CD8-positive, alpha-beta memory T cell (primary cell): ENCODE measurements around the gene REEP1. TPM values are rescaled to one million over a fixed set of nuclear protein-coding genes. Genes with fewer than 3 reads are reported as not detected.

ENCODE experiments used
- CTCF ChIA-PET: fragments of 350-600 bp; sonication (Branson Sonifier 250); formaldehyde crosslinking; loops from one replicate; lab custom pipeline; 2021; ENCODE audit warnings: antibody characterized with exemption; lab: Charles Lee
- POLR2A ChIA-PET: fragments of 350-600 bp; sonication (Branson Sonifier 250); formaldehyde crosslinking; loops from one replicate; lab custom pipeline; 2021; ENCODE audit warnings: antibody characterized with exemption; lab: Charles Lee
- DNase-seq, 5 donors: peaks; one replicate each; pipeline versions ENCODE4 v3.0.0 to v3.0.0-alpha.2; 2020 to 2022; ENCODE audit warnings: mixed read lengths in 1 of 5
- H3K27ac ChIP-seq: one replicate; pipeline ENCODE4 v1.7.0; 2013; ENCODE audit warnings: low read depth, mild to moderate bottlenecking, low read length, moderate library complexity
- H3K27me3 ChIP-seq: 2 replicates; pipeline ENCODE4 v1.7.0; 2013; ENCODE audit warnings: low read length, mild to moderate bottlenecking; ENCODE audit not compliant: insufficient read depth, poor library complexity, severe bottlenecking
- H3K36me3 ChIP-seq: 2 replicates; pipeline ENCODE4 v1.7.0; 2013; ENCODE audit warnings: mild to moderate bottlenecking, low read length, moderate library complexity; ENCODE audit not compliant: insufficient read depth
- H3K4me1 ChIP-seq: 2 replicates; pipeline ENCODE4 v1.7.0; 2013; ENCODE audit warnings: mild to moderate bottlenecking, low read length, moderate library complexity; ENCODE audit not compliant: insufficient read depth
- H3K4me3 ChIP-seq: 2 replicates; pipeline ENCODE4 v1.7.0; 2013; ENCODE audit warnings: mild to moderate bottlenecking, low read length
- H3K9me3 ChIP-seq: 2 replicates; pipeline ENCODE4 v1.7.0; 2013; ENCODE audit warnings: mild to moderate bottlenecking, low read length
- H3K27ac Mint-ChIP-seq, 8 donors: one replicate each; pipeline ENCODE4 v1.8.0; 2020 to 2021; ENCODE audit warnings: mixed read lengths in 8 of 8, mild to moderate bottlenecking in 6 of 8, inconsistent platforms in 3 of 8, moderate library complexity in 3 of 8
- H3K27me3 Mint-ChIP-seq, 2 donors: one replicate each; pipeline ENCODE4 v1.8.0; 2020 to 2021; ENCODE audit warnings: mixed read lengths in 2 of 2, mild to moderate bottlenecking in 1 of 2, moderate library complexity in 1 of 2
- H3K36me3 Mint-ChIP-seq, 3 donors: one replicate each; pipeline ENCODE4 v1.8.0; 2020 to 2021; ENCODE audit warnings: mixed read lengths in 3 of 3, inconsistent platforms in 1 of 3, mild to moderate bottlenecking in 1 of 3
- H3K4me1 Mint-ChIP-seq, 3 donors: one replicate each; pipeline ENCODE4 v1.8.0; 2020 to 2021; ENCODE audit warnings: mixed read lengths in 3 of 3, inconsistent platforms in 1 of 3, mild to moderate bottlenecking in 1 of 3
- H3K4me3 Mint-ChIP-seq, 7 donors: one replicate each; pipeline ENCODE4 v1.8.0; 2020 to 2021; ENCODE audit warnings: mixed read lengths in 7 of 7, mild to moderate bottlenecking in 6 of 7, moderate library complexity in 4 of 7, inconsistent platforms in 2 of 7
- H3K9me3 Mint-ChIP-seq, 5 donors: one replicate each; pipeline ENCODE4 v1.8.0; 2020 to 2022; ENCODE audit warnings: mixed read lengths in 5 of 5, mild to moderate bottlenecking in 3 of 5, moderate library complexity in 2 of 5, inconsistent platforms in 1 of 5
- polyA plus RNA-seq: library from polyadenylated mRNA; unstranded; fragments of 300-500 nt; fragmentation: Illumina TruSeq; gene quantifications from one replicate; pipeline ENCODE4 v1.2.3, GENCODE V29; 2021
- total RNA-seq, 2 experiments: library from RNA; stranded (reverse); gene quantifications; one replicate each; pipeline ENCODE4 v1.2.3, GENCODE V29; 2021

The REEP1 gene
- total and polyA plus RNA-seq, 3 experiments from 2014 or later = 0.20 to 0.28 TPM; not detected in 1

DNA sequence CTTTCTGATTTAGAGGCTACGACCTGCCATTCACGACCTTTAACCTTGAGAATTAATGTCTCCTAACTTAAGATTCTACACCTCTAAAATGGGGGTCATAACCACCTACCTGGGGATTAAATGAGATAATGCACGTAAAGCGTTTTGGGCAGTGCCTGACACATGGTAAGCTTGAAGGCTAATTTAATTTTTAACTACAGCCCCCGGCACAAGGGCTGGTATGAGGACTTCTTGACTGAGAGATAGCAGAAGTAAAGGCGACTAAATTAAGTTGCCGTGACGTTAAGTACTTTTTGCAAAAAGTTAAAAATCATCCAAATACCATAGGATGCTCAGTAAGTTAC, 137.6 kb downstream of the REEP1 start:
- POLR2A ChIA-PET = interaction anchor here (1.0 kb wide), 1 partner anchor 241 kb away, joined by 4 read pairs; the partner anchor contains the start of gene KDM3A
- H3K4me1 Mint-ChIP-seq = peaks cover 47 to 65% (median 64%) of the 10 kb centered on the region in 3 donors
- CTCF ChIA-PET = no interaction called here
- peak overlapping the region; percentile 93 to 100 (median 99) for H3K4me3 Mint-ChIP-seq
- H3K27me3 Mint-ChIP-seq = no peaks in the 10 kb centered on the region
- peaks cover 0 to 31% (median 2%) of the 10 kb centered on the region in 3 donors for H3K36me3 Mint-ChIP-seq
- Histone ChIP-seq H3K4me3 (peak overlapping the region; percentile 91), H3K36me3 (no peaks in the 10 kb centered on the region), H3K27me3 (no peaks in the 10 kb centered on the region), H3K27ac (peak overlapping the region; percentile 73), H3K4me1 (peaks cover 13% of the 10 kb centered on the region), H3K9me3 (no peaks in the 10 kb centered on the region)
- no peak for DNase-seq
- no peaks in the 10 kb centered on the region for H3K9me3 Mint-ChIP-seq
- peak overlapping the region; percentile 78 to 99 (median 96) for H3K27ac Mint-ChIP-seq

DNA sequence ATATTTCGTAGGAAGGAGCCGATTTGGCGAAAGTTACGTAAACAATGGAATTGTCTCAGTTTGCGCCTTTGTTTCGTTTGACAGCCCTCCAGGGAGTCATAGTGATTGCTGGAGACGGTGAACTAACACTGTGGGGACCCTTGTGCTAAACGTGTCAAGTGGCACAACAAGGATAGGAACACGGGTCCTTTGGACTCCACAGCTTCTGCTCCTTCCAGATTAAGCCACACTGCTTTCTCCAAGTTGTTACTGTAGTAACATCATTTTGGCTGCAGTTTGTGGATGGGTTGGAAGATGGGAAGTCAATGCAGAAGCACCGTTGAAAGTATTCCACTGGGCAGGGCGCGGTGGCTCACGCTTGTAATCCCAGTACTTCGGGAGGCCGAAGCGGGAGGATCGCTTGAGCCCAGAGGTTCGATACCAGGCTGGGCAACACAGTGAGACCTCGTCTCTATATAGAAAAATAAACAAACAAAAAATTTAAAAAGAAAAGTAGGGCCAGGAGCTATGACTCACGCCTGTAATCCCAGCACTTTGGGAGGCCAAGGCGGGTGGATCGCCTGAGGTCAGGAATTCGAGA, 141.5 kb downstream of the REEP1 start:
- peak overlapping the region; percentile 88 to 99 (median 94) for H3K27ac Mint-ChIP-seq
- peaks cover 42% of the 10 kb centered on the region for H3K4me1 ChIP-seq
- no peaks in the 10 kb centered on the region for H3K9me3 ChIP-seq
- no peaks in the 10 kb centered on the region for H3K27me3 ChIP-seq
- peak overlapping the region; percentile 89 to 98 (median 93) for H3K4me3 Mint-ChIP-seq
- ChIA-PET POLR2A (interaction anchor here (1.2 to 2.8 kb wide), 3 partner anchors 11 to 342 kb away, joined by 4 to 20 read pairs (median 8); partner anchors contain the start of gene KDM3A), CTCF (interaction anchor here (1.1 to 1.7 kb wide), 2 partner anchors 9 to 467 kb away, joined by 3 to 4 read pairs; no protein-coding TSS in a partner anchor)
- peaks cover 0 to 33% (median 6%) of the 10 kb centered on the region in 3 donors for H3K36me3 Mint-ChIP-seq
- H3K27ac ChIP-seq = peak overlapping the region; percentile 94
- H3K4me3 ChIP-seq = peak overlapping the region; percentile 69
- no peaks in the 10 kb centered on the region for H3K9me3 Mint-ChIP-seq
- H3K27me3 Mint-ChIP-seq = no peaks in the 10 kb centered on the region
- peaks cover 50 to 75% (median 74%) of the 10 kb centered on the region in 3 donors for H3K4me1 Mint-ChIP-seq
- no peaks in the 10 kb centered on the region for H3K36me3 ChIP-seq
- no peak for DNase-seq

DNA sequence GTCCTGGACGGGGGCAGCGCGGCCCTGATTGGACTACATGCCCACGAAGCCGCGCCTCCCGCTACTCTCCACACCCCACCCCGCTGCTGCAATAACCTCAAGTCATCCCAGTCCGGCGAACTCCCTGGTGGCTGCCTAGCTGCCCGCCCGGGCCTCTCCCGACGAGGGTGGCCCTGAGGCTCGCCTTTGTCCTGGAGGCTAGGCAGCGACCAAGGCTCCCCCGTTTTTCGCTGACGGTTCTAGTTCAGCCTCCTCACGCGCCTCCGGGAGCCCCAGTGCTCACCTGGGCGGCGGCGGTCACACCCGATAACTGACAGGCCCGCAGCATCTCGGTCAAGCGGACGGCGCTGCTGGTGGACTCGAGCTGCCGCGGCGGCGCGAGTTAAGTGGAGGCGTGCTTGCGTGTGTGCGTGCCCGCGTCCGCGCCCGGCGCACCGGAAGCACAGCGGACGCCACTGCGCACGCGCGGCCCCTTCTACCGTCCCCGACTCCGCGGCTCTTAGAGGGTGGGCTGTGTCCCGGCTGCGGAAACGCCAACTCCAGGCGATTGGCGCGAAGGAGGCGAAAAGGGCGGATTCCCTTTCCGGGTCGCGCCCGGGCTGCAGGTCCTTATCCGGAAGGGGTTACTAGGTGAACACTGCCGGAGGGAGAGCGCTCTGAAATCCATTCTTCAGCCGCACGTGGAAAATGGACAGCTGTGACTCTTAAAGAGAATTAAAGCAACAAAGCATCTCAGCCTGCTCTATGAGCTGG, 142.2 kb downstream of the REEP1 start, which contains the start of gene IMMT:
IMMT (minus strand) TSS at position 408 of the 753 bp plus-strand sequence; CDS start at position 328, 80 bp downstream.
- H3K36me3 ChIP-seq = no peaks in the 10 kb centered on the region
- POLR2A ChIA-PET = interaction anchor here (1.2 to 2.8 kb wide), 3 partner anchors 10 to 342 kb away, joined by 4 to 20 read pairs (median 8); partner anchors contain the start of gene KDM3A
- DNase-seq = peak; percentile 87 to 94 (median 92)
- peak within 1 kb of the TSS; percentile 89 to 98 (median 93) for H3K4me3 Mint-ChIP-seq
- H3K27me3 Mint-ChIP-seq = no peaks in the 10 kb centered on the region
- H3K9me3 ChIP-seq = no peaks in the 10 kb centered on the region
- H3K27ac Mint-ChIP-seq = peak within 1 kb of the TSS; percentile 88 to 99 (median 94)
- CTCF ChIA-PET = interaction anchor here (1.1 to 2.3 kb wide), 3 partner anchors 10 to 466 kb away, joined by 3 to 8 read pairs (median 4); no protein-coding TSS in a partner anchor
- no peaks in the 10 kb centered on the region for H3K9me3 Mint-ChIP-seq
- H3K27me3 ChIP-seq = no peaks in the 10 kb centered on the region
- peak within 1 kb of the TSS; percentile 94 for H3K27ac ChIP-seq
- H3K4me1 Mint-ChIP-seq = peaks cover 51 to 76% (median 75%) of the 10 kb centered on the region in 3 donors
- peaks cover 0 to 39% (median 6%) of the 10 kb centered on the region in 3 donors for H3K36me3 Mint-ChIP-seq
- H3K4me3 ChIP-seq = peak within 1 kb of the TSS; percentile 69
- peaks cover 38% of the 10 kb centered on the region for H3K4me1 ChIP-seq

DNA sequence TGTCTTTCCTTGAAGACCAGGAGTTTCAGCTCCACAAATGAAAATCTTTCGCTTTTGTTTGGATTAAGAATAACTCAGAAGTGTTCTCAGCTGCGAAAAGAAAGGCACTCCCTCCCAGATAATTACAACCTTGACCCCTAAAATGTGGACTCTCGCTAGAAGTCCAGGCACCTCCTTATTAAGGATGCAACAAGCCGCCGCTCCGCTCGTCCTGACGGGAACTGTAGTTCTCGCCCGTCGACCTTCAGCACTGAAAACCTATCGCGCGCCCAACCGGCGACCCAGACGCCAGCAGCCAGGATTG, 142.7 kb downstream of the REEP1 start:
- Mint-ChIP-seq H3K9me3 (no peaks in the 10 kb centered on the region), H3K4me3 (peak overlapping the region; percentile 89 to 98 (median 93)), H3K27me3 (no peaks in the 10 kb centered on the region), H3K36me3 (peaks cover 0 to 45% (median 7%) of the 10 kb centered on the region in 3 donors), H3K27ac (peak overlapping the region; percentile 88 to 99 (median 94)), H3K4me1 (peaks cover 52 to 76% (median 75%) of the 10 kb centered on the region in 3 donors)
- POLR2A ChIA-PET = interaction anchor here (2.3 to 2.8 kb wide), 2 partner anchors 9 to 247 kb away, joined by 8 to 20 read pairs; partner anchors contain the start of gene KDM3A
- no peak for DNase-seq
- H3K27ac ChIP-seq = peak overlapping the region; percentile 94
- H3K27me3 ChIP-seq = no peaks in the 10 kb centered on the region
- no peaks in the 10 kb centered on the region for H3K9me3 ChIP-seq
- H3K36me3 ChIP-seq = no peaks in the 10 kb centered on the region
- CTCF ChIA-PET = interaction anchor here (1.7 to 2.3 kb wide), 2 partner anchors 9 to 466 kb away, joined by 4 to 8 read pairs; no protein-coding TSS in a partner anchor
- H3K4me3 ChIP-seq = peak overlapping the region; percentile 69
- peaks cover 34% of the 10 kb centered on the region for H3K4me1 ChIP-seq

DNA sequence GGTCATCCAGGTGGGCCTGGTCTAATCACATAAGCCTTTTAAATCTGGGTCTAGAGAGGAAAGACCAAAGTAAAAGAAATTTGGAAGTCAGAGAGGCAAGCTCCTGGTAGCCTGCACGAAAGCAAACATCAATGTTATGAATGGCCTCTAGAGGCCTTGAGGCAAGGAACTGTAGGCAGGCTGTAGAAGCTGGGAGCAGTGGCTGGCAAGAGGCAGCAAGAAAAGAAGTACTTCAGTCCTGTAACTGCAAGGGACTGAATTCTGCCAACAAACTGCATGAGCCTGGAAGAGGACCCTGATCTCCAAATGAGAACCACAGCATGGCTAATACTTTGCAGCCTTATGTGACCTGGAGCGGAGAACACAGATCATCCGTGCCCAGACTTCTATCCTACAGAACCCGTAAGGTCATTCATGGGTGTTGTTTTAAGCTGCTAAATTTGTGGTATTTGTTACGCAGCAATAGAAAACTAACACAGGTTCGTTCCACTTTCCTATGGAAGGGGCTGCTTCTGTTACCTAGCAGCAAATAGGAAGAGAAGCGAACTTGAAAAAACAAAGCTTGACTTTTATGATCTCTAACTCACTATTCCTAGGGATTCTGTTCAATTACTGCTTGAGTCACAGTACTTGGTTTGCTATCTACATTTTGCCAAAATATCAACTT, 143.4 kb downstream of the REEP1 start:
- Mint-ChIP-seq H3K4me3 (peak overlapping the region; percentile 89 to 98 (median 93)), H3K4me1 (peaks cover 47 to 75% (median 74%) of the 10 kb centered on the region in 3 donors), H3K36me3 (peaks cover 0 to 41% (median 7%) of the 10 kb centered on the region in 3 donors), H3K27me3 (no peaks in the 10 kb centered on the region), H3K9me3 (no peaks in the 10 kb centered on the region), H3K27ac (peak overlapping the region; percentile 85 to 99 (median 94))
- ChIA-PET CTCF (interaction anchor here (1.7 to 2.3 kb wide), 2 partner anchors 9 to 465 kb away, joined by 4 to 8 read pairs; no protein-coding TSS in a partner anchor), POLR2A (interaction anchor here (2.3 to 2.8 kb wide), 2 partner anchors 9 to 248 kb away, joined by 8 to 20 read pairs; partner anchors contain the start of gene KDM3A)
- Histone ChIP-seq H3K27me3 (no peaks in the 10 kb centered on the region), H3K4me3 (peak overlapping the region; percentile 69), H3K9me3 (no peaks in the 10 kb centered on the region), H3K36me3 (no peaks in the 10 kb centered on the region), H3K4me1 (peaks cover 34% of the 10 kb centered on the region), H3K27ac (peak overlapping the region; percentile 94)
- no peak for DNase-seq

DNA sequence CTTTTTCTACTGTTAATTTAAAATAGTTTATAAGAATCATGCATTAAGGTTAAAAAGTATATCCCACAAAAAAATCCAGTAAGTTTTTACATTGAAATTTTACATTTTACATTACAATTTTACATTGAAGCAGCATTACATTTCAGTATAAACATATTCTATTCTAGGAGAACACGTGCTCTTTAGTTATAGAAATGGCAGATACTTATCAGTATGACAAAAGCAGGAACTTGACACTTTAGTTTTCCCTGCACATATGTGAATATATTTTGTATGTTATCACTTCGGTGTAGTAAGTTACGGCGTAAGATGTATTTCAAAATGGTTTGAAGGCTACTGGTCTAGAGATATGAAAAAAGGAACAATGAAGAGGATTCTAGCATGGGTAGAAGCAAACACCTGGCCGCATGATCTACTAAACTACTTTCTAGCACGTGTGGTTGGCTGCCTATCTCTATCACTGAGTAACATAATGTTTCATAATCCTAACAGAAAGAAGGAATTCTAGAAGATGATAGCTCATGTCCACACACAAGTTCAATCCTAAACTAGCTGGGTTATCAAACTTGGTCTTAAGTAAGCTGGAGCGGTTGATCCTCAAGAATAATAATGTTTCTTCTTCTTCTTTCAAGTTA, 147.5 kb downstream of the REEP1 start:
- Histone ChIP-seq H3K36me3 (no peaks in the 10 kb centered on the region), H3K27me3 (no peaks in the 10 kb centered on the region), H3K27ac (no peak overlapping the region), H3K4me1 (peaks cover 59% of the 10 kb centered on the region), H3K9me3 (no peaks in the 10 kb centered on the region), H3K4me3 (no peak overlapping the region)
- Mint-ChIP-seq H3K36me3 (peaks cover 0 to 45% (median 10%) of the 10 kb centered on the region in 3 donors), H3K27me3 (no peaks in the 10 kb centered on the region), H3K27ac (peak overlapping the region in 2 of 8 donors; percentile 22 to 88), H3K9me3 (no peaks in the 10 kb centered on the region), H3K4me3 (peak overlapping the region in 1 of 7 donors; percentile 47), H3K4me1 (peaks cover 66 to 92% (median 89%) of the 10 kb centered on the region in 3 donors)
- DNase-seq = no peak
- POLR2A ChIA-PET = no interaction called here
- CTCF ChIA-PET = no interaction called here

DNA sequence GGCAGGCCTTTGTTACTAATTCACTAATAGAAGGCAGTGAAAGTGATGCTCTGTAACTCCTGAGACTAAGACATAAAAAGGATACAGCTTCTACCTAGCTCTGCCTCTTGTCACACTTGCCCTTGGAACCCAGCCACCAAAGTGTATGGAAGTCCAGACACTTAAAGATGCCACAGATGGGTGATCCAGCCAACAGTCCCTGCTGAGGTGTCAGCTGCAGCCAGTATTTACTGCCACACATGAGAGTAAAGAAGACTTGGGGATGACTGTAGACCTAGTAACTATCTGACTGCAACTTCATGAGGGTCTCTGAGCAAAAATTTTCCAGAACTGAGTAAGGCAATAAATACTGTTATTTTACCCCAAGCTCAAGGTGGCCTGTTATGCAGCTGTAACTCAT, 151.0 kb downstream of the REEP1 start:
- no peaks in the 10 kb centered on the region for H3K9me3 Mint-ChIP-seq
- Histone ChIP-seq H3K36me3 (no peaks in the 10 kb centered on the region), H3K4me3 (peak overlapping the region; percentile 29), H3K27me3 (no peaks in the 10 kb centered on the region), H3K9me3 (no peaks in the 10 kb centered on the region), H3K27ac (peak overlapping the region; percentile 32), H3K4me1 (peaks cover 61% of the 10 kb centered on the region)
- H3K4me1 Mint-ChIP-seq = peaks cover 64 to 90% (median 86%) of the 10 kb centered on the region in 3 donors
- CTCF ChIA-PET = interaction anchor here (1.1 to 2.1 kb wide), 2 partner anchors 8 to 254 kb away, joined by 3 to 8 read pairs; partner anchors contain the start of genes IMMT and KDM3A
- peak overlapping the region; percentile 81 to 98 (median 84) for H3K27ac Mint-ChIP-seq
- DNase-seq = no peak
- peaks cover 0 to 32% (median 4%) of the 10 kb centered on the region in 3 donors for H3K36me3 Mint-ChIP-seq
- POLR2A ChIA-PET = interaction anchor here (0.6 kb wide), 1 partner anchor 161 kb away, joined by 3 read pairs; no protein-coding TSS in a partner anchor
- no peaks in the 10 kb centered on the region for H3K27me3 Mint-ChIP-seq
- peak overlapping the region; percentile 49 to 82 (median 65) for H3K4me3 Mint-ChIP-seq
